ENCODE measurements around the gene C2orf49. TPM values are rescaled to one million over a fixed set of nuclear protein-coding genes. Genes with fewer than 3 reads are reported as not detected.
A peak's percentile ranks its signal among the peaks of the same experiment; 100 is the strongest.

C2orf49 gene
- total RNA-seq, 1 experiment from 2014 or later, result 11.6 TPM

GRCh38 chr2:105361102-105361889, 24.0 kb downstream of the C2orf49 start:
- Histone ChIP-seq H4K20me1 (ENCODE audit: low read length) (no peaks in the 10 kb centered on the region), H3K4me1 (ENCODE audit: insufficient read depth, low read length) (no peaks in the 10 kb centered on the region), H3K27ac (ENCODE audit: low read length) (no peak overlapping the region), H3F3A (ENCODE audit: low read length, unreplicated experiment) (peaks cover 5% of the 10 kb centered on the region), H3K9me2 (replicated peaks; ENCODE audit: low read length) (no peaks in the 10 kb centered on the region), H3K9ac (ENCODE audit: low read length) (no peak overlapping the region), H3K36me3 (ENCODE audit: low read depth, low read length) (peaks cover 86% of the 10 kb centered on the region), H3K4me2 (ENCODE audit: low read length) (no peak overlapping the region), H2AFZ (ENCODE audit: low read length) (no peak overlapping the region), H3K79me2 (ENCODE audit: low read length) (no peaks in the 10 kb centered on the region), H3K9me3 (ENCODE audit: low read length) (no peaks in the 10 kb centered on the region), H3K4me3 (ENCODE audit: low read length) (no peak overlapping the region), H3K27me3 (ENCODE audit: low read length) (no peaks in the 10 kb centered on the region)
- ChIA-PET POLR2A (ENCODE audit: unreplicated experiment) (no interaction called here), CTCF (no interaction called here)
- intact Hi-C loops (cut with micrococcal nuclease), result no loop called here
- DNase-seq, result no peak
- TSS peak; percentile 21 for BruUV-seq (replicated peaks)
- no peak for ATAC-seq
- TF ChIP-seq EZH2phosphoT487 (IDR thresholded peaks at IDR 0.05; ENCODE audit: borderline replicate concordance, low read length) (no peak), EZH2 (IDR thresholded peaks at IDR 0.05; ENCODE audit: low read length, unreplicated experiment) (no peak)
- TF ChIP-seq, protein P1, sequence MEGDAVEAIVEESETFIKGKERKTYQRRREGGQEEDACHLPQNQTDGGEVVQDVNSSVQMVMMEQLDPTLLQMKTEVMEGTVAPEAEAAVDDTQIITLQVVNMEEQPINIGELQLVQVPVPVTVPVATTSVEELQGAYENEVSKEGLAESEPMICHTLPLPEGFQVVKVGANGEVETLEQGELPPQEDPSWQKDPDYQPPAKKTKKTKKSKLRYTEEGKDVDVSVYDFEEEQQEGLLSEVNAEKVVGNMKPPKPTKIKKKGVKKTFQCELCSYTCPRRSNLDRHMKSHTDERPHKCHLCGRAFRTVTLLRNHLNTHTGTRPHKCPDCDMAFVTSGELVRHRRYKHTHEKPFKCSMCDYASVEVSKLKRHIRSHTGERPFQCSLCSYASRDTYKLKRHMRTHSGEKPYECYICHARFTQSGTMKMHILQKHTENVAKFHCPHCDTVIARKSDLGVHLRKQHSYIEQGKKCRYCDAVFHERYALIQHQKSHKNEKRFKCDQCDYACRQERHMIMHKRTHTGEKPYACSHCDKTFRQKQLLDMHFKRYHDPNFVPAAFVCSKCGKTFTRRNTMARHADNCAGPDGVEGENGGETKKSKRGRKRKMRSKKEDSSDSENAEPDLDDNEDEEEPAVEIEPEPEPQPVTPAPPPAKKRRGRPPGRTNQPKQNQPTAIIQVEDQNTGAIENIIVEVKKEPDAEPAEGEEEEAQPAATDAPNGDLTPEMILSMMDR (conservative IDR thresholded peaks at IDR 0.05; ENCODE audit: low read depth, low read length), result no peak

- Histone ChIP-seq H3K79me2 (ENCODE audit: low read length) (no peaks in the 10 kb centered on the region), H3K4me2 (ENCODE audit: low read length) (no peak overlapping the region), H2AFZ (ENCODE audit: low read length) (no peak overlapping the region), H3K27ac (ENCODE audit: low read length) (no peak overlapping the region), H3K4me1 (ENCODE audit: insufficient read depth, low read length) (no peaks in the 10 kb centered on the region), H3K9ac (ENCODE audit: low read length) (no peak overlapping the region), H3K9me2 (replicated peaks; ENCODE audit: low read length) (no peaks in the 10 kb centered on the region), H3K9me3 (ENCODE audit: low read length) (no peaks in the 10 kb centered on the region), H4K20me1 (ENCODE audit: low read length) (no peaks in the 10 kb centered on the region), H3F3A (ENCODE audit: low read length, unreplicated experiment) (no peaks in the 10 kb centered on the region), H3K27me3 (ENCODE audit: low read length) (no peaks in the 10 kb centered on the region), H3K36me3 (ENCODE audit: low read depth, low read length) (peaks cover 83% of the 10 kb centered on the region), H3K4me3 (ENCODE audit: low read length) (no peak overlapping the region)
- ChIA-PET CTCF (no interaction called here), POLR2A (ENCODE audit: unreplicated experiment) (no interaction called here)
- TF ChIP-seq, protein P1 (conservative IDR thresholded peaks at IDR 0.05; ENCODE audit: low read depth, low read length), result no peak
- TF ChIP-seq EZH2phosphoT487 (IDR thresholded peaks at IDR 0.05; ENCODE audit: borderline replicate concordance, low read length) (no peak), EZH2 (IDR thresholded peaks at IDR 0.05; ENCODE audit: low read length, unreplicated experiment) (no peak)
- intact Hi-C loops (cut with micrococcal nuclease), result no loop called here
- ATAC-seq, result no peak
- no peak for DNase-seq
- no TSS peak for BruUV-seq (replicated peaks)
These were observed 25.7 kb downstream of the C2orf49 start for GRCh38 chr2:105362862-105363591.

Data from PC-3 (cell line).